ENCODE data around the gene NFX1.

NFX1 gene

GRCh38 chr9:33273972-33274328 lies 16.4 kb upstream of the NFX1 start (continued):
- TF ChIP-seq ZBTB6 (tag by site-specific recombination; IDR thresholded peaks at IDR 0.05) (no peak), ZBTB10 (tag by site-specific recombination; IDR thresholded peaks at IDR 0.05) (no peak), ZBTB11 (tag by site-specific recombination; conservative IDR thresholded peaks at IDR 0.05; ENCODE audit: low read depth) (no peak)

- CTCF ChIA-PET: interaction anchor here (1.7 kb wide), 1 partner anchor 10 kb away, joined by 11 read pairs; no protein-coding TSS in a partner anchor
- Histone ChIP-seq H3K4me3 (ENCODE audit: low read depth, low read length) (no peak overlapping the region), H3K27ac (ENCODE audit: extremely low read depth, low read depth, low read length) (no peak overlapping the region), H3K36me3 (ENCODE audit: control insufficient read depth in 2 of 2, insufficient read depth in 1 of 2, low read length in 2 of 2) (peaks cover 53 to 90% of the 10 kb centered on the region in 2 experiments), H3K4me1 (ENCODE audit: control insufficient read depth, insufficient read depth, low read length) (no peaks in the 10 kb centered on the region), H3K9me3 (ENCODE audit: control insufficient read depth, insufficient read depth, low read depth, low read length) (no peaks in the 10 kb centered on the region)
- POLR2A ChIA-PET: no interaction called here
- TF ChIP-seq ZNF510 (tag by site-specific recombination; IDR thresholded peaks at IDR 0.05; ENCODE audit: insufficient replicate concordance) (no peak), ZNF670 (tag by site-specific recombination; IDR thresholded peaks at IDR 0.05; ENCODE audit: low read depth) (no peak), GLIS1 (tag by site-specific recombination; IDR thresholded peaks at IDR 0.05) (no peak), ZNF677 (tag by site-specific recombination; IDR thresholded peaks at IDR 0.05) (no peak), ZBTB48 (tag by site-specific recombination; IDR thresholded peaks at IDR 0.05) (no peak), ZNF280C (tag by site-specific recombination; IDR thresholded peaks at IDR 0.05) (no peak), ZNF843 (tag by site-specific recombination; IDR thresholded peaks at IDR 0.05) (no peak), ZNF350 (tag by site-specific recombination; IDR thresholded peaks at IDR 0.05) (no peak)
These were observed 12.8 kb upstream of the NFX1 start for GRCh38 chr9:33277484-33277883.

GRCh38 chr9:33285502-33285901 lies 4.8 kb upstream of the NFX1 start:
- ChIA-PET POLR2A (interaction anchor here (0.6 to 1.1 kb wide), 3 partner anchors 9 to 493 kb away, joined by 4 read pairs; no protein-coding TSS in a partner anchor), CTCF (interaction anchor here (0.9 to 2.3 kb wide), 3 partner anchors 12 to 436 kb away, joined by 3 to 7 read pairs (median 6); no protein-coding TSS in a partner anchor)
- no peak overlapping the region for H3K27ac ChIP-seq (ENCODE audit: extremely low read depth, low read depth, low read length)
- no peaks in the 10 kb centered on the region for H3K4me1 ChIP-seq (ENCODE audit: control insufficient read depth, insufficient read depth, low read length)
- no peaks in the 10 kb centered on the region for H3K9me3 ChIP-seq (ENCODE audit: control insufficient read depth, insufficient read depth, low read depth, low read length)
- TF ChIP-seq ZNF362 (tag by site-specific recombination; IDR thresholded peaks at IDR 0.05): no peak
- no peak for TF ChIP-seq ZNF2 (tag by site-specific recombination; IDR thresholded peaks at IDR 0.05)
- no peak for TF ChIP-seq ELK4 (IDR thresholded peaks at IDR 0.05; ENCODE audit: borderline replicate concordance, low read depth, low read length)
- no peak for TF ChIP-seq ZFHX2 (tag by site-specific recombination; conservative IDR thresholded peaks at IDR 0.05)
- TF ChIP-seq ZNF580 (tag by site-specific recombination; IDR thresholded peaks at IDR 0.05): no peak
- H3K36me3 ChIP-seq (ENCODE audit: control insufficient read depth in 2 of 2, insufficient read depth in 1 of 2, low read length in 2 of 2): peaks cover 4 to 36% of the 10 kb centered on the region in 2 experiments; a peak in 2 of 3 replicates
- no peak overlapping the region for H3K4me3 ChIP-seq (ENCODE audit: low read depth, low read length)
